ENCODE measurements around the gene VASP. TPM values are rescaled to one million over a fixed set of nuclear protein-coding genes. Genes with fewer than 3 reads are reported as not detected.

VASP gene
- total and polyA plus RNA-seq, 2 donors (not counting 3 experiments of a cell fraction or from before 2014, with no cell fraction given) = 94.3 to 154 TPM

DNA sequence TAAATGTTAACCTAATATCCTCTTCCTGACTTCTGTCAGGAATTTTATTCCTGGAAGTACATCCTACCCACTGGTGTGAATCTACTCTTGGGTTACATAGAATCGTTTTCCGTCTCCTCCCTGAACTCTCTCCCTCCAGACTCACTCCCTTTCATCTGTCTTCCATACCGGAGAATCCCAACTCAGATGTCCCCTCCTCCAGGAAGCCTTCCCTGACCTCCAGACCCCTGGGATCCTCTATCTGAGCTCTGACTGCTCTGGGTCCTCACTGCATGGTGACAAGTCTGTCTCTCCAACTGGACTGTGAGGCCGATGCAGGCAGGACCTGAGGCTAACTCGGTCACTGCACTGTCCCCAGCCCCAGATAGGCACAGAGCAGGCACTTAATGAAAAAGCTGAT lies 52.8 kb downstream of the VASP start:
- Histone ChIP-seq H3K27me3 (ENCODE audit: control insufficient read depth in 2 of 2, insufficient read depth in 2 of 2, low read length in 2 of 2) (no peaks in the 10 kb centered on the region), H4K20me1 (replicated peaks; ENCODE audit: control insufficient read depth, extremely low read depth, insufficient read depth, low read length) (no peaks in the 10 kb centered on the region)

More for the DNA sequence above, 52.8 kb downstream of the VASP start:
- dilution Hi-C loops (cut with MboI; ENCODE audit: extremely low pct_ligation_motif_present, low sequenced_read_pairs) = no loop called here
- Histone ChIP-seq H3K4me2 (ENCODE audit: insufficient read depth, low read length) (no peak overlapping the region), H3K79me2 (ENCODE audit: control insufficient read depth, insufficient read depth, low read length) (no peaks in the 10 kb centered on the region), H3K36me3 (ENCODE audit: control insufficient read depth in 2 of 2, extremely low read depth in 1 of 2, insufficient read depth in 2 of 2, low read length in 2 of 2) (no peaks in the 10 kb centered on the region), H3K9me1 (replicated peaks; ENCODE audit: control insufficient read depth, extremely low read depth, insufficient read depth, low read length) (no peaks in the 10 kb centered on the region), H3K4me1 (ENCODE audit: control insufficient read depth, extremely low read depth, insufficient read depth, low read length) (no peaks in the 10 kb centered on the region), H3K4me3 (replicated peaks in 1 of 3; ENCODE audit: insufficient read depth in 1 of 3, low read depth in 1 of 3, low read length in 3 of 3) (no peak overlapping the region), H3K9me3 (replicated peaks; ENCODE audit: control insufficient read depth, insufficient read depth, low read length) (no peaks in the 10 kb centered on the region), H2AFZ (ENCODE audit: low read depth, low read length) (no peak overlapping the region), H3K27ac (ENCODE audit: insufficient read depth, low read depth, low read length) (no peak overlapping the region), H3K9ac (replicated peaks; ENCODE audit: extremely low read depth, insufficient read depth, low read length) (no peak overlapping the region)
- intact Hi-C loops (cut with micrococcal nuclease) = no loop called here
- FAIRE-seq = no peak
- BruUV-seq (replicated peaks) = no TSS peak
- ChIA-PET CTCF (interaction anchor here (1.0 to 2.0 kb wide), 2 partner anchors 81 to 83 kb away, joined by 3 to 9 read pairs; no protein-coding TSS in a partner anchor), POLR2A (no interaction called here)
- DNase-seq (ENCODE audit: low read depth, low spot score) = no peak
- TF ChIP-seq JUN (IDR thresholded peaks at IDR 0.05; ENCODE audit: borderline replicate concordance, insufficient read depth, insufficient read length, low read depth) = no peak
- no peak for TF ChIP-seq CTCF (IDR thresholded peaks at IDR 0.05; ENCODE audit: extremely low read depth in 1 of 2, insufficient read depth in 1 of 2, low read depth in 1 of 2, low read length in 2 of 2)
- no peak for TF ChIP-seq POLR2AphosphoS5 (IDR thresholded peaks at IDR 0.05; ENCODE audit: insufficient read depth, low read depth, low read length)
- no peak for TF ChIP-seq EZH2 (IDR thresholded peaks at IDR 0.05; ENCODE audit: borderline replicate concordance, low read depth, low read length, severe bottlenecking)
- TF ChIP-seq MYC (IDR thresholded peaks at IDR 0.05; ENCODE audit: low read depth, low read length) = no peak
- no peak for TF ChIP-seq FOS (IDR thresholded peaks at IDR 0.05; ENCODE audit: borderline replicate concordance, insufficient read depth, low read length)
- no peak for TF ChIP-seq POLR2A (IDR thresholded peaks at IDR 0.05; ENCODE audit: low read depth, low read length)
